K562 (cell line): ENCODE results near the gene SLC2A6. TPM values are rescaled to one million over a fixed set of nuclear protein-coding genes. Genes with fewer than 3 reads are reported as not detected.

Experiments
- CREB3 ChIP-seq: fragments of 450-650 bp; conservative IDR thresholded peaks from 2 replicates; pipeline ENCODE4 v1.6.1; 2016; ENCODE audit warnings: missing genetic modification characterization, low read depth, mild to moderate bottlenecking, missing compliant biosample characterization, moderate library complexity
- GATAD2A ChIP-seq: fragments of 450-650 bp; IDR thresholded peaks from 2 replicates; pipeline ENCODE4 v1.6.1; 2017
- NFXL1 ChIP-seq: fragments of 450-650 bp; formaldehyde crosslinking; IDR thresholded peaks from 2 replicates; pipeline ENCODE4 v1.4.0; 2021; ENCODE audit warnings: mild to moderate bottlenecking
- USF1 ChIP-seq: sonication (generic); formaldehyde crosslinking; IDR thresholded peaks from 2 replicates; pipeline ENCODE4 v1.9.0; 2022; ENCODE audit warnings: mild to moderate bottlenecking, missing genetic modification reagents
- ZFP36 ChIP-seq: fragments of 150-350 bp; IDR thresholded peaks from 2 replicates; pipeline ENCODE4 v1.6.1; 2018; ENCODE audit warnings: low read length, low read depth; ENCODE audit not compliant: partially characterized antibody
- ZNF609 ChIP-seq: sonication (generic); formaldehyde crosslinking; IDR thresholded peaks from 2 replicates; pipeline ENCODE4 v1.8.1; 2023; ENCODE audit warnings: missing genetic modification reagents, mild to moderate bottlenecking, borderline replicate concordance
- ZNF740 ChIP-seq, 3 experiments: fragments of 200-800 bp in 1 of 3; sonication (Bioruptor generic) in 1 of 3; sonication (generic) in 1 of 3; formaldehyde crosslinking in 1 of 3; IDR thresholded peaks; 2 replicates each; pipeline versions ENCODE4 v1.6.1 to v1.8.0; 2016 to 2022; ENCODE audit warnings: mild to moderate bottlenecking in 2 of 3, missing compliant biosample characterization in 2 of 3, missing genetic modification characterization in 2 of 3, missing genetic modification reagents in 1 of 3
- polyA plus RNA-seq, 8 experiments: library from polyadenylated mRNA; depleted of rRNA in 4 of 8; stranded (reverse) in 5 of 8; unstranded in 3 of 8; fragments of >200 nt; fragmentation: Nextera tagmentation in 2 of 8; fragmentation: Illumina TruSeq in 1 of 8; extraction: Ambion mirVana in 2 of 8; extraction: Trizol in 1 of 8; gene quantifications; 2 replicates each; pipeline versions ENCODE4 v1.2.1 to v1.2.3, GENCODE V29; 2011 to 2014; ENCODE audit warnings: inconsistent platforms in 1 of 8, missing spikeins in 1 of 8
- total RNA-seq, 7 experiments: library from RNA; depleted of rRNA in 6 of 7; stranded (reverse); fragments of >200 nt in 6 of 7; fragmentation: Illumina TruSeq in 2 of 7; extraction: Trizol in 2 of 7; gene quantifications; 2 replicates each; pipeline versions ENCODE4 v1.2.1 to v1.2.3, GENCODE V29; 2011 to 2021; ENCODE audit warnings: low replicate concordance in 1 of 7

Gene SLC2A6
- total and polyA plus RNA-seq, 9 of the 15 experiments (the other 6 are each of a cell fraction or from before 2014, with no cell fraction given), result 0.04 to 0.38 (median 0.09) TPM; not detected in 3

GRCh38 chr9:133472753-133473378, 6.0 kb downstream of the SLC2A6 start (continued):
- no peak for TF ChIP-seq ZNF609 (CRISPR knock-in tag)
- no peak for TF ChIP-seq GATAD2A
- no peak for TF ChIP-seq NFXL1 (CRISPR knock-in tag)
- TF ChIP-seq CREB3 (tag), result no peak
- no peak for TF ChIP-seq ZNF740 (CRISPR knock-in tag; IDR thresholded peaks at IDR 0.05)
- TF ChIP-seq ZNF740 (tag; IDR thresholded peaks at IDR 0.05), result no peak
- peak; percentile 50 for TF ChIP-seq USF1 (CRISPR knock-in tag)
- TF ChIP-seq ZFP36, result no peak
